Fibroblast of lung (primary cell): Measurements from ENCODE around the gene ELOVL5.

ENCODE experiments used
- CTCF ChIP-seq, 2 donors: IDR thresholded peaks in 1 of 2; conservative IDR thresholded peaks in 1 of 2; 1 replicate in 1 of 2; 2 replicates in 1 of 2; pipeline ENCODE4 v1.5.1; 2011 to 2012; ENCODE audit warnings: low read length in 2 of 2, control low read depth in 1 of 2, inconsistent platforms in 1 of 2, low read depth in 1 of 2, mild to moderate bottlenecking in 1 of 2
- EZH2 ChIP-seq: IDR thresholded peaks from 2 replicates; pipeline ENCODE4 v1.5.1; 2012; ENCODE audit warnings: low read length, control low read depth, mild to moderate bottlenecking; ENCODE audit errors: missing control alignments

- TF ChIP-seq EZH2: no peak
- TF ChIP-seq CTCF (conservative IDR thresholded peaks at IDR 0.05 in 1 of 2, IDR thresholded peaks at IDR 0.05 in 1 of 2; ENCODE audit: low read depth in 1 of 2, low read length in 2 of 2): no peak
Measured at GRCh38 chr6:53297004-53297403, 51.7 kb downstream of the ELOVL5 start.
